SK-N-SH treated with all-trans-retinoic acid at 6 μM for 48 hours (cell line): ENCODE measurements around the gene USP40.

Experiments
- BACH2 ChIP-seq: fragments of 250-450 bp; sonication (Bioruptor Pico); IDR thresholded peaks from 2 replicates; pipeline ENCODE4 v1.9.0; 2021; ENCODE audit warnings: mild to moderate bottlenecking, borderline replicate concordance
- CREB5 ChIP-seq: fragments of 250-450 bp; sonication (Bioruptor Pico); IDR thresholded peaks from 2 replicates; pipeline ENCODE4 v1.5.1; 2020; ENCODE audit warnings: low read depth, mild to moderate bottlenecking, moderate library complexity
- GLIS3 ChIP-seq: fragments of 250-450 bp; sonication (Bioruptor Pico); IDR thresholded peaks from 2 replicates; pipeline ENCODE4 v1.5.0; 2020; ENCODE audit warnings: mild to moderate bottlenecking, moderate library complexity
- ISL1 ChIP-seq: fragments of 250-450 bp; sonication (Bioruptor Pico); IDR thresholded peaks from 2 replicates; pipeline ENCODE4 v2.1.2; 2022; ENCODE audit warnings: mild to moderate bottlenecking, moderate library complexity
- PATZ1 ChIP-seq: fragments of 250-450 bp; sonication (Bioruptor Pico); IDR thresholded peaks from 2 replicates; pipeline ENCODE4 v1.8.0; 2020; ENCODE audit warnings: mild to moderate bottlenecking, moderate library complexity, borderline replicate concordance
- POU6F1 ChIP-seq: fragments of 250-450 bp; sonication (Bioruptor Pico); IDR thresholded peaks from 2 replicates; pipeline ENCODE4 v1.8.0; 2021; ENCODE audit warnings: low read depth, mild to moderate bottlenecking, moderate library complexity, borderline replicate concordance
- RARB ChIP-seq: fragments of 250-450 bp; sonication (Bioruptor Pico); IDR thresholded peaks from 2 replicates; pipeline ENCODE4 v1.8.0; 2021; ENCODE audit warnings: mild to moderate bottlenecking, moderate library complexity
- SNAI2 ChIP-seq: fragments of 250-450 bp; sonication (Bioruptor Pico); IDR thresholded peaks from 2 replicates; pipeline ENCODE4 v1.5.0; 2020; ENCODE audit warnings: mild to moderate bottlenecking, moderate library complexity
- TSHZ2 ChIP-seq: fragments of 250-450 bp; sonication (Bioruptor Pico); IDR thresholded peaks from 2 replicates; pipeline ENCODE4 v1.5.0; 2020; ENCODE audit warnings: mild to moderate bottlenecking, moderate library complexity
- ZFP3 ChIP-seq: fragments of 250-450 bp; sonication (Bioruptor Pico); IDR thresholded peaks from 2 replicates; pipeline ENCODE4 v1.5.0; 2020; ENCODE audit warnings: mild to moderate bottlenecking, moderate library complexity
- ZFP30 ChIP-seq: fragments of 450-650 bp; formaldehyde crosslinking; IDR thresholded peaks from 2 replicates; pipeline ENCODE4 v1.5.0; 2022; ENCODE audit warnings: mild to moderate bottlenecking, moderate library complexity
- ZNF565 ChIP-seq: fragments of 450-650 bp; formaldehyde crosslinking; conservative IDR thresholded peaks from 2 replicates; pipeline ENCODE4 v1.5.0; 2020; ENCODE audit warnings: low read depth, mild to moderate bottlenecking, moderate library complexity
- ZNF8 ChIP-seq: fragments of 450-650 bp; formaldehyde crosslinking; IDR thresholded peaks from 2 replicates; pipeline ENCODE4 v1.5.0; 2020; ENCODE audit warnings: mild to moderate bottlenecking, moderate library complexity

- no peak for TF ChIP-seq ISL1 (CRISPR knock-in tag)
- TF ChIP-seq CREB5 (CRISPR knock-in tag), result no peak
- TF ChIP-seq POU6F1, result no peak
- no peak for TF ChIP-seq PATZ1
- no peak for TF ChIP-seq ZFP3 (CRISPR knock-in tag)
- no peak for TF ChIP-seq ZNF565 (CRISPR knock-in tag)
- no peak for TF ChIP-seq RARB (CRISPR knock-in tag)
- no peak for TF ChIP-seq SNAI2 (CRISPR knock-in tag)
- no peak for TF ChIP-seq ZFP30 (CRISPR knock-in tag)
- no peak for TF ChIP-seq GLIS3 (CRISPR knock-in tag)
- TF ChIP-seq ZNF8, result no peak
- no peak for TF ChIP-seq BACH2 (CRISPR knock-in tag)
- no peak for TF ChIP-seq TSHZ2 (CRISPR knock-in tag)
Measured at GRCh38 chr2:233598952-233599351, 32.4 kb upstream of the USP40 start.
